WTC11 (cell line): ENCODE measurements around the gene GIT1. TPM values are rescaled to one million over a fixed set of nuclear protein-coding genes. Genes with fewer than 3 reads are reported as not detected.
A peak's percentile ranks its signal among the peaks of the same experiment; 100 is the strongest.

Experiments used
- ATAC-seq: fragments of 200-7000 bp; cut with Tn5 transposase; 2 replicates; pipeline ENCODE4 v1.10.0; 2021; ENCODE audit warnings: mild to moderate bottlenecking, moderate library complexity
- CTCF ChIA-PET: fragments of 300-600 bp; sonication (Branson Sonifier 250); formaldehyde crosslinking; loops from one replicate; lab custom pipeline; 2021; ENCODE audit warnings: antibody characterized with exemption; lab: Charles Lee
- POLR2A ChIA-PET: fragments of 350-600 bp; sonication (Branson Sonifier 250); formaldehyde crosslinking; loops from one replicate; lab custom pipeline; 2021; ENCODE audit warnings: antibody characterized with exemption; lab: Charles Lee
- DNase-seq: peaks from one replicate; pipeline ENCODE4 v3.0.0; 2021; ENCODE audit warnings: low spot score
- H3K27ac Mint-ChIP-seq: 2 replicates; pipeline ENCODE4 v1.8.0; 2021; ENCODE audit warnings: mixed read lengths
- H3K27me3 Mint-ChIP-seq: 2 replicates; pipeline ENCODE4 v1.8.0; 2021; ENCODE audit warnings: low read depth, mild to moderate bottlenecking, moderate library complexity, mixed read lengths
- H3K36me3 Mint-ChIP-seq: 2 replicates; pipeline ENCODE4 v1.8.0; 2021; ENCODE audit warnings: mixed read lengths
- H3K4me1 Mint-ChIP-seq: 2 replicates; pipeline ENCODE4 v1.8.0; 2022; ENCODE audit warnings: mixed read lengths
- H3K4me3 Mint-ChIP-seq: 2 replicates; pipeline ENCODE4 v1.8.0; 2021; ENCODE audit warnings: mild to moderate bottlenecking, moderate library complexity, mixed read lengths
- H3K9me3 Mint-ChIP-seq: 2 replicates; pipeline ENCODE4 v1.8.0; 2021; ENCODE audit warnings: mixed read lengths
- ESRRA ChIP-seq: sonication (generic); formaldehyde crosslinking; IDR thresholded peaks from 2 replicates; pipeline ENCODE4 v1.8.1; 2022; ENCODE audit warnings: mild to moderate bottlenecking, missing genetic modification reagents, borderline replicate concordance
- HMGXB4 ChIP-seq: sonication (generic); formaldehyde crosslinking; IDR thresholded peaks from 2 replicates; pipeline ENCODE4 v1.8.1; 2023; ENCODE audit warnings: mild to moderate bottlenecking, moderate library complexity, missing genetic modification reagents
- IRF2 ChIP-seq: sonication (generic); formaldehyde crosslinking; IDR thresholded peaks from 2 replicates; pipeline ENCODE4 v1.8.0; 2022; ENCODE audit warnings: low read depth, missing genetic modification reagents, borderline replicate concordance
- KAT7 ChIP-seq: sonication (generic); formaldehyde crosslinking; IDR thresholded peaks from 2 replicates; pipeline ENCODE4 v1.8.1; 2023; ENCODE audit warnings: missing genetic modification reagents, mild to moderate bottlenecking, borderline replicate concordance
- MAX ChIP-seq: sonication (generic); formaldehyde crosslinking; IDR thresholded peaks from 2 replicates; pipeline ENCODE4 v1.8.0; 2022; ENCODE audit warnings: mild to moderate bottlenecking, missing genetic modification reagents
- MXD4 ChIP-seq: fragments of 250-450 bp; sonication (Bioruptor Pico); IDR thresholded peaks from 2 replicates; pipeline ENCODE4 v1.8.0; 2021; ENCODE audit warnings: mild to moderate bottlenecking, moderate library complexity, borderline replicate concordance
- MYBL2 ChIP-seq: sonication (generic); formaldehyde crosslinking; IDR thresholded peaks from 2 replicates; pipeline ENCODE4 v1.8.1; 2023; ENCODE audit warnings: mild to moderate bottlenecking, moderate library complexity, missing genetic modification reagents
- NFATC4 ChIP-seq: fragments of 250-450 bp; sonication (Bioruptor Pico); IDR thresholded peaks from 2 replicates; pipeline ENCODE4 v1.9.0; 2021; ENCODE audit warnings: mild to moderate bottlenecking
- NFE2L1 ChIP-seq: sonication (generic); formaldehyde crosslinking; IDR thresholded peaks from 2 replicates; pipeline ENCODE4 v1.8.1; 2023; ENCODE audit warnings: missing genetic modification reagents
- NR2C2 ChIP-seq: sonication (generic); formaldehyde crosslinking; IDR thresholded peaks from 2 replicates; pipeline ENCODE4 v1.8.0; 2022; ENCODE audit warnings: mild to moderate bottlenecking, missing genetic modification reagents
- PRRX2 ChIP-seq: fragments of 250-450 bp; sonication (Bioruptor Pico); IDR thresholded peaks from 2 replicates; pipeline ENCODE4 v1.8.0; 2021; ENCODE audit warnings: mild to moderate bottlenecking
- RELA ChIP-seq: sonication (generic); formaldehyde crosslinking; IDR thresholded peaks from 2 replicates; pipeline ENCODE4 v1.8.1; 2022; ENCODE audit warnings: missing genetic modification reagents, mild to moderate bottlenecking, borderline replicate concordance
- SOX15 ChIP-seq: fragments of 250-450 bp; sonication (Bioruptor Pico); IDR thresholded peaks from 2 replicates; pipeline ENCODE4 v1.9.0; 2021; ENCODE audit warnings: mild to moderate bottlenecking
- TEAD1 ChIP-seq: sonication (generic); formaldehyde crosslinking; IDR thresholded peaks from 2 replicates; pipeline ENCODE4 v1.8.0; 2022; ENCODE audit warnings: mild to moderate bottlenecking, missing genetic modification reagents
- USF1 ChIP-seq: sonication (generic); formaldehyde crosslinking; IDR thresholded peaks from 2 replicates; pipeline ENCODE4 v1.8.0; 2022; ENCODE audit warnings: mild to moderate bottlenecking, missing genetic modification reagents
- ZMAT4 ChIP-seq: fragments of 250-450 bp; sonication (Bioruptor Pico); IDR thresholded peaks from 2 replicates; pipeline ENCODE4 v1.9.0; 2021; ENCODE audit warnings: mild to moderate bottlenecking
- ZNF263 ChIP-seq: sonication (generic); formaldehyde crosslinking; IDR thresholded peaks from 2 replicates; pipeline ENCODE4 v1.8.1; 2022; ENCODE audit warnings: low read depth, mild to moderate bottlenecking, moderate library complexity, missing genetic modification reagents
- ZNF425 ChIP-seq: fragments of 250-450 bp; sonication (Bioruptor Pico); conservative IDR thresholded peaks from 2 replicates; pipeline ENCODE4 v1.9.0; 2021; ENCODE audit warnings: mild to moderate bottlenecking
- total RNA-seq: library from RNA; stranded (reverse); gene quantifications from 3 replicates; pipeline ENCODE4 v1.2.3, GENCODE V29; 2021
- TF ChIP-seq, protein P1 (sequence below): fragments of 250-450 bp; sonication (Bioruptor Pico); IDR thresholded peaks from 2 replicates; pipeline ENCODE4 v1.9.0; 2021; ENCODE audit warnings: mild to moderate bottlenecking, borderline replicate concordance
- TF ChIP-seq, protein P2 (sequence below): sonication (generic); formaldehyde crosslinking; conservative IDR thresholded peaks from 2 replicates; pipeline ENCODE4 v1.8.1; 2022; ENCODE audit warnings: mild to moderate bottlenecking, missing genetic modification reagents

Gene GIT1
- total RNA-seq, 1 experiment from 2014 or later = 66.9 TPM

- H3K9me3 Mint-ChIP-seq = no peaks in the 10 kb centered on the region
- peak overlapping the region; percentile 16; the same call in 1 of the 2 replicates for H3K4me3 Mint-ChIP-seq
- CTCF ChIA-PET = interaction anchor here (0.5 to 9.2 kb wide), 7 partner anchors 13 to 857 kb away, joined by 3 to 272 read pairs (median 3); partner anchors contain the start of gene ANKRD13B
- H3K27me3 Mint-ChIP-seq = peaks cover 82% of the 10 kb centered on the region
- DNase-seq = no peak
- H3K4me1 Mint-ChIP-seq = peaks cover 57% of the 10 kb centered on the region
- no peak for TF ChIP-seq PRRX2 (CRISPR knock-in tag)
- no peak for TF ChIP-seq TEAD1 (CRISPR knock-in tag)
- no peak for TF ChIP-seq MXD4
- TF ChIP-seq MAX = no peak
- TF ChIP-seq SOX15 (CRISPR knock-in tag) = no peak
- no peak for TF ChIP-seq KAT7
- no peak for TF ChIP-seq NFE2L1 (CRISPR knock-in tag)
- TF ChIP-seq ZMAT4 (CRISPR knock-in tag) = no peak
- TF ChIP-seq ESRRA (CRISPR knock-in tag) = no peak
- TF ChIP-seq USF1 (CRISPR knock-in tag) = no peak
- no peak for TF ChIP-seq MYBL2
- no peak for TF ChIP-seq ZNF425 (CRISPR knock-in tag)
- TF ChIP-seq, protein P1, sequence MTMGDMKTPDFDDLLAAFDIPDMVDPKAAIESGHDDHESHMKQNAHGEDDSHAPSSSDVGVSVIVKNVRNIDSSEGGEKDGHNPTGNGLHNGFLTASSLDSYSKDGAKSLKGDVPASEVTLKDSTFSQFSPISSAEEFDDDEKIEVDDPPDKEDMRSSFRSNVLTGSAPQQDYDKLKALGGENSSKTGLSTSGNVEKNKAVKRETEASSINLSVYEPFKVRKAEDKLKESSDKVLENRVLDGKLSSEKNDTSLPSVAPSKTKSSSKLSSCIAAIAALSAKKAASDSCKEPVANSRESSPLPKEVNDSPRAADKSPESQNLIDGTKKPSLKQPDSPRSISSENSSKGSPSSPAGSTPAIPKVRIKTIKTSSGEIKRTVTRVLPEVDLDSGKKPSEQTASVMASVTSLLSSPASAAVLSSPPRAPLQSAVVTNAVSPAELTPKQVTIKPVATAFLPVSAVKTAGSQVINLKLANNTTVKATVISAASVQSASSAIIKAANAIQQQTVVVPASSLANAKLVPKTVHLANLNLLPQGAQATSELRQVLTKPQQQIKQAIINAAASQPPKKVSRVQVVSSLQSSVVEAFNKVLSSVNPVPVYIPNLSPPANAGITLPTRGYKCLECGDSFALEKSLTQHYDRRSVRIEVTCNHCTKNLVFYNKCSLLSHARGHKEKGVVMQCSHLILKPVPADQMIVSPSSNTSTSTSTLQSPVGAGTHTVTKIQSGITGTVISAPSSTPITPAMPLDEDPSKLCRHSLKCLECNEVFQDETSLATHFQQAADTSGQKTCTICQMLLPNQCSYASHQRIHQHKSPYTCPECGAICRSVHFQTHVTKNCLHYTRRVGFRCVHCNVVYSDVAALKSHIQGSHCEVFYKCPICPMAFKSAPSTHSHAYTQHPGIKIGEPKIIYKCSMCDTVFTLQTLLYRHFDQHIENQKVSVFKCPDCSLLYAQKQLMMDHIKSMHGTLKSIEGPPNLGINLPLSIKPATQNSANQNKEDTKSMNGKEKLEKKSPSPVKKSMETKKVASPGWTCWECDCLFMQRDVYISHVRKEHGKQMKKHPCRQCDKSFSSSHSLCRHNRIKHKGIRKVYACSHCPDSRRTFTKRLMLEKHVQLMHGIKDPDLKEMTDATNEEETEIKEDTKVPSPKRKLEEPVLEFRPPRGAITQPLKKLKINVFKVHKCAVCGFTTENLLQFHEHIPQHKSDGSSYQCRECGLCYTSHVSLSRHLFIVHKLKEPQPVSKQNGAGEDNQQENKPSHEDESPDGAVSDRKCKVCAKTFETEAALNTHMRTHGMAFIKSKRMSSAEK = no peak
- TF ChIP-seq, all 79 proteins: peak for 0
- H3K27ac Mint-ChIP-seq = no peak overlapping the region
- no peaks in the 10 kb centered on the region for H3K36me3 Mint-ChIP-seq
- POLR2A ChIA-PET = interaction anchor here (0.6 kb wide), 1 partner anchor 21 kb away, joined by 5 read pairs; no protein-coding TSS in a partner anchor
- ATAC-seq = no peak
Observed at GRCh38 chr17:29620779-29621500, 31.5 kb upstream of the GIT1 start.

GRCh38 chr17:29620271-29620670, 30.8 kb upstream of the GIT1 start:
- POLR2A ChIA-PET = no interaction called here
- H3K27ac Mint-ChIP-seq = no peak overlapping the region
- no peak for TF ChIP-seq ZNF263
- TF ChIP-seq HMGXB4 (CRISPR knock-in tag) = no peak
- TF ChIP-seq NR2C2 (CRISPR knock-in tag) = no peak
- TF ChIP-seq, protein P2, sequence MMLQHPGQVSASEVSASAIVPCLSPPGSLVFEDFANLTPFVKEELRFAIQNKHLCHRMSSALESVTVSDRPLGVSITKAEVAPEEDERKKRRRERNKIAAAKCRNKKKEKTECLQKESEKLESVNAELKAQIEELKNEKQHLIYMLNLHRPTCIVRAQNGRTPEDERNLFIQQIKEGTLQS (CRISPR knock-in tag) = no peak
- TF ChIP-seq RELA (CRISPR knock-in tag) = no peak
- no peak for TF ChIP-seq NFATC4 (CRISPR knock-in tag)
- 0 out of 2 replicates have a peak, but pooled peaks have one; percentile 37 for TF ChIP-seq ESRRA (CRISPR knock-in tag)
- no peak for TF ChIP-seq IRF2 (CRISPR knock-in tag)
- no peak overlapping the region for H3K4me3 Mint-ChIP-seq
- peaks cover 88% of the 10 kb centered on the region for H3K27me3 Mint-ChIP-seq
- CTCF ChIA-PET = interaction anchor here (1.0 to 9.2 kb wide), 4 partner anchors 19 to 310 kb away, joined by 3 to 272 read pairs (median 46); partner anchors contain the start of genes ANKRD13B and SSH2
- H3K9me3 Mint-ChIP-seq = no peaks in the 10 kb centered on the region
- peaks cover 56% of the 10 kb centered on the region for H3K4me1 Mint-ChIP-seq
- ATAC-seq (no peak), DNase-seq (peak; percentile 47)
- no peaks in the 10 kb centered on the region for H3K36me3 Mint-ChIP-seq
